Activated T-helper 1 cell treated with anti-CD3 and anti-CD28 coated beads, Interleukin-12 subunit alpha, Interleukin-12 subunit beta, Interleukin-2, Interleukin-4 antibody, amounts not matched to agents 30 ng/mL and 10 ng/mL and 1 ng/mL, durations not matched to agents 14 hours and 24 hours and 36 hours (primary cell): ENCODE data around the gene ASTN1. TPM values are rescaled to one million over a fixed set of nuclear protein-coding genes. Genes with fewer than 3 reads are reported as not detected.

Experiments used
- DNase-seq: peaks from one replicate; pipeline ENCODE4 v3.0.0; 2021; ENCODE audit warnings: low spot score
- H3K27ac Mint-ChIP-seq: one replicate; pipeline ENCODE4 v1.8.0; 2021; ENCODE audit warnings: mild to moderate bottlenecking, mixed read lengths
- H3K27me3 Mint-ChIP-seq: one replicate; pipeline ENCODE4 v1.8.0; 2022; ENCODE audit warnings: mild to moderate bottlenecking, moderate library complexity, mixed read lengths; ENCODE audit not compliant: insufficient read depth
- H3K36me3 Mint-ChIP-seq: one replicate; pipeline ENCODE4 v1.8.0; 2021; ENCODE audit warnings: low read depth, mixed read lengths
- H3K4me1 Mint-ChIP-seq: one replicate; pipeline ENCODE4 v1.8.0; 2021; ENCODE audit warnings: low read depth, mixed read lengths
- H3K4me3 Mint-ChIP-seq: one replicate; pipeline ENCODE4 v1.8.0; 2021; ENCODE audit warnings: mild to moderate bottlenecking, moderate library complexity, mixed read lengths
- H3K9me3 Mint-ChIP-seq: one replicate; pipeline ENCODE4 v1.8.0; 2021; ENCODE audit warnings: mixed read lengths
- intact Hi-C: fragments of 100-400 bp; cut with micrococcal nuclease; formaldehyde crosslinking; loops from one replicate; pipeline ENCODE4 v1.15.1; 2024
- total RNA-seq: library from RNA; stranded (reverse); gene quantifications from 2 replicates; pipeline ENCODE4 v1.2.3, GENCODE V29; 2022

The ASTN1 gene
- total RNA-seq, 1 donor from 2014 or later, result not detected

- no peak overlapping the region for H3K27ac Mint-ChIP-seq
- H3K4me1 Mint-ChIP-seq, result no peaks in the 10 kb centered on the region
- DNase-seq, result no peak
- intact Hi-C loops, result no loop called here
- H3K9me3 Mint-ChIP-seq, result no peaks in the 10 kb centered on the region
- H3K4me3 Mint-ChIP-seq, result no peak overlapping the region
- H3K27me3 Mint-ChIP-seq, result no peaks in the 10 kb centered on the region
- no peaks in the 10 kb centered on the region for H3K36me3 Mint-ChIP-seq
Measured at GRCh38 chr1:176934370-176934769, 230.1 kb downstream of the ASTN1 start.

GRCh38 chr1:176932114-176933104, 232.1 kb downstream of the ASTN1 start:
- no peaks in the 10 kb centered on the region for H3K4me1 Mint-ChIP-seq
- H3K4me3 Mint-ChIP-seq, result no peak overlapping the region
- intact Hi-C loops, result no loop called here
- H3K27ac Mint-ChIP-seq, result no peak overlapping the region
- H3K36me3 Mint-ChIP-seq, result no peaks in the 10 kb centered on the region
- no peaks in the 10 kb centered on the region for H3K27me3 Mint-ChIP-seq
- DNase-seq, result no peak
- no peaks in the 10 kb centered on the region for H3K9me3 Mint-ChIP-seq

- H3K36me3 Mint-ChIP-seq, result no peaks in the 10 kb centered on the region
- H3K27me3 Mint-ChIP-seq, result no peaks in the 10 kb centered on the region
- H3K4me1 Mint-ChIP-seq, result no peaks in the 10 kb centered on the region
- intact Hi-C loops, result no loop called here
- no peak overlapping the region for H3K4me3 Mint-ChIP-seq
- no peak for DNase-seq
- H3K27ac Mint-ChIP-seq, result no peak overlapping the region
- no peaks in the 10 kb centered on the region for H3K9me3 Mint-ChIP-seq
Measured at GRCh38 chr1:176931526-176931925, 233.0 kb downstream of the ASTN1 start.

GRCh38 chr1:176926330-176927086, 238.0 kb downstream of the ASTN1 start:
- Mint-ChIP-seq H3K9me3 (no peaks in the 10 kb centered on the region), H3K36me3 (no peaks in the 10 kb centered on the region), H3K4me3 (no peak overlapping the region), H3K4me1 (no peaks in the 10 kb centered on the region), H3K27ac (no peak overlapping the region), H3K27me3 (no peaks in the 10 kb centered on the region)
- DNase-seq, result no peak
- intact Hi-C loops, result no loop called here

- Mint-ChIP-seq H3K9me3 (no peaks in the 10 kb centered on the region), H3K27me3 (no peaks in the 10 kb centered on the region), H3K4me3 (no peak overlapping the region), H3K27ac (no peak overlapping the region), H3K36me3 (no peaks in the 10 kb centered on the region), H3K4me1 (no peaks in the 10 kb centered on the region)
- intact Hi-C loops, result no loop called here
- no peak for DNase-seq
Measured at GRCh38 chr1:176925223-176925622, 239.3 kb downstream of the ASTN1 start.

- intact Hi-C loops, result no loop called here
- Mint-ChIP-seq H3K27me3 (no peaks in the 10 kb centered on the region), H3K27ac (no peak overlapping the region), H3K4me1 (no peaks in the 10 kb centered on the region), H3K9me3 (no peaks in the 10 kb centered on the region), H3K4me3 (no peak overlapping the region), H3K36me3 (no peaks in the 10 kb centered on the region)
- no peak for DNase-seq
Measured at GRCh38 chr1:176923283-176923682, 241.2 kb downstream of the ASTN1 start.

GRCh38 chr1:176919386-176920378, 244.8 kb downstream of the ASTN1 start:
- no peaks in the 10 kb centered on the region for H3K27me3 Mint-ChIP-seq
- no peaks in the 10 kb centered on the region for H3K36me3 Mint-ChIP-seq
- no peaks in the 10 kb centered on the region for H3K4me1 Mint-ChIP-seq
- intact Hi-C loops, result no loop called here
- no peak for DNase-seq
- H3K27ac Mint-ChIP-seq, result no peak overlapping the region
- H3K4me3 Mint-ChIP-seq, result no peak overlapping the region
- no peaks in the 10 kb centered on the region for H3K9me3 Mint-ChIP-seq

- Mint-ChIP-seq H3K27me3 (no peaks in the 10 kb centered on the region), H3K4me3 (no peak overlapping the region), H3K4me1 (no peaks in the 10 kb centered on the region), H3K27ac (no peak overlapping the region), H3K36me3 (no peaks in the 10 kb centered on the region), H3K9me3 (no peaks in the 10 kb centered on the region)
- DNase-seq, result no peak
- intact Hi-C loops, result no loop called here
Measured at GRCh38 chr1:176905648-176906047, 258.9 kb downstream of the ASTN1 start.

- no peaks in the 10 kb centered on the region for H3K36me3 Mint-ChIP-seq
- H3K27ac Mint-ChIP-seq, result no peak overlapping the region
- H3K4me3 Mint-ChIP-seq, result no peak overlapping the region
- intact Hi-C loops, result no loop called here
- no peaks in the 10 kb centered on the region for H3K9me3 Mint-ChIP-seq
- no peaks in the 10 kb centered on the region for H3K27me3 Mint-ChIP-seq
- no peaks in the 10 kb centered on the region for H3K4me1 Mint-ChIP-seq
- DNase-seq, result no peak
Measured at GRCh38 chr1:176904057-176904751, 260.3 kb downstream of the ASTN1 start.

GRCh38 chr1:176903474-176903873, 261.0 kb downstream of the ASTN1 start:
- intact Hi-C loops, result no loop called here
- DNase-seq, result no peak
- no peaks in the 10 kb centered on the region for H3K9me3 Mint-ChIP-seq
- no peaks in the 10 kb centered on the region for H3K36me3 Mint-ChIP-seq
- no peaks in the 10 kb centered on the region for H3K27me3 Mint-ChIP-seq
- no peak overlapping the region for H3K27ac Mint-ChIP-seq
- no peak overlapping the region for H3K4me3 Mint-ChIP-seq
- no peaks in the 10 kb centered on the region for H3K4me1 Mint-ChIP-seq

GRCh38 chr1:176899321-176899720, 265.2 kb downstream of the ASTN1 start:
- no peak for DNase-seq
- Mint-ChIP-seq H3K27me3 (no peaks in the 10 kb centered on the region), H3K9me3 (no peaks in the 10 kb centered on the region), H3K36me3 (no peaks in the 10 kb centered on the region), H3K4me1 (peaks cover 8% of the 10 kb centered on the region), H3K4me3 (no peak overlapping the region), H3K27ac (no peak overlapping the region)
- intact Hi-C loops, result no loop called here
